22Rv1 (cell line): ENCODE results near the gene TRIM52.

Source experiments
- CTCF ChIP-seq: fragments of 450-650 bp; IDR thresholded peaks from 2 replicates; pipeline ENCODE4 v1.5.1; 2017; ENCODE audit warnings: mild to moderate bottlenecking
- ZFX ChIP-seq: fragments of 450-650 bp; IDR thresholded peaks from 2 replicates; pipeline ENCODE4 v1.6.1; 2017; ENCODE audit warnings: antibody characterized with exemption, borderline replicate concordance

GRCh38 chr5:181239062-181239663, 21.8 kb downstream of the TRIM52 start:
- TF ChIP-seq CTCF (no peak), ZFX (no peak)
